PC-9 (cell line): ENCODE measurements around the gene PPM1F.
"Not testable (repeated sequence)": the region's sequence is repeated elsewhere in the genome, so short reads cannot be mapped to it uniquely, and the experiment has no call there.

Source experiments
- EZH2 ChIP-seq: fragments of 200-600 bp; sonication (generic); IDR thresholded peaks from 2 replicates; pipeline ENCODE4 v1.8.0; 2017; ENCODE audit warnings: antibody characterized with exemption, low read depth
- TF ChIP-seq, protein P1 (sequence below): fragments of 200-600 bp; sonication (generic); conservative IDR thresholded peaks from 2 replicates; pipeline ENCODE4 v1.6.1; 2017; ENCODE audit warnings: mixed run types, antibody characterized with exemption, mild to moderate bottlenecking, moderate library complexity

DNA sequence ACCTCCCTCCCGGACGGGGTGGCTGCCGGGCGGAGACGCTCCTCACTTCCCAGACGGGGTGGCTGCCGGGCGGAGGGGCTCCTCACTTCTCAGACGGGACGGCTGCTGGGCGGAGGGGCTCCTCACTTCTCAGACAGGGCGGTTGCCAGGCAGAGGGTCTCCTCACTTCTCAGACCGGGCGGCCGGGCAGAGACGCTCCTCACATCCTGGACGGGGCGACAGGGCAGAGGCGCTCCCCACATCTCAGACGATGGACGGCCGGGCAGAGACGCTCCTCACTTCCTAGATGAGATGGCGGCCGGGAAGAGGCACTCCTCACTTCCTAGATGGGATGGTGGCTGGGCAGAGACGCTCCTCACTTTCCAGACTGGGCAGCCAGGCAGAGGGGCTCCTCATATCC, 68.7 kb downstream of the PPM1F start:
- TF ChIP-seq, protein P1, sequence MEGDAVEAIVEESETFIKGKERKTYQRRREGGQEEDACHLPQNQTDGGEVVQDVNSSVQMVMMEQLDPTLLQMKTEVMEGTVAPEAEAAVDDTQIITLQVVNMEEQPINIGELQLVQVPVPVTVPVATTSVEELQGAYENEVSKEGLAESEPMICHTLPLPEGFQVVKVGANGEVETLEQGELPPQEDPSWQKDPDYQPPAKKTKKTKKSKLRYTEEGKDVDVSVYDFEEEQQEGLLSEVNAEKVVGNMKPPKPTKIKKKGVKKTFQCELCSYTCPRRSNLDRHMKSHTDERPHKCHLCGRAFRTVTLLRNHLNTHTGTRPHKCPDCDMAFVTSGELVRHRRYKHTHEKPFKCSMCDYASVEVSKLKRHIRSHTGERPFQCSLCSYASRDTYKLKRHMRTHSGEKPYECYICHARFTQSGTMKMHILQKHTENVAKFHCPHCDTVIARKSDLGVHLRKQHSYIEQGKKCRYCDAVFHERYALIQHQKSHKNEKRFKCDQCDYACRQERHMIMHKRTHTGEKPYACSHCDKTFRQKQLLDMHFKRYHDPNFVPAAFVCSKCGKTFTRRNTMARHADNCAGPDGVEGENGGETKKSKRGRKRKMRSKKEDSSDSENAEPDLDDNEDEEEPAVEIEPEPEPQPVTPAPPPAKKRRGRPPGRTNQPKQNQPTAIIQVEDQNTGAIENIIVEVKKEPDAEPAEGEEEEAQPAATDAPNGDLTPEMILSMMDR, result not testable (repeated sequence)
- not testable (repeated sequence) for TF ChIP-seq EZH2
